ENCODE data around the gene EBI3.
"Not testable (repeated sequence)": the region's sequence is repeated elsewhere in the genome, so short reads cannot be mapped to it uniquely, and the experiment has no call there.

The EBI3 gene

GRCh38 chr19:4229179-4229931 lies at the start of gene EBI3:
Gene EBI3 (plus strand): TSS chr19:4229523. CDS start chr19:4229551, 28 bp downstream.
- Mint-ChIP-seq H3K27ac (no peak within 1 kb of the TSS), H3K4me3 (no peak within 1 kb of the TSS), H3K4me1 (ENCODE audit: low read depth) (peaks cover 7% of the 10 kb centered on the region), H3K27me3 (peaks cover 17% of the 10 kb centered on the region), H3K9me3 (no peaks in the 10 kb centered on the region), H3K36me3 (ENCODE audit: low read depth) (no peaks in the 10 kb centered on the region)
- intact Hi-C loops (cut with micrococcal nuclease): no loop called here

- intact Hi-C loops (cut with micrococcal nuclease): loop anchor here (5.0 to 10.0 kb wide), 3 partner anchors 46 to 194 kb away; partner anchors contain the start of gene EEF2
- Mint-ChIP-seq H3K4me1 (ENCODE audit: low read depth) (peaks cover 45% of the 10 kb centered on the region), H3K27me3 (peaks cover 3% of the 10 kb centered on the region), H3K27ac (peak overlapping the region; percentile 30), H3K4me3 (peak overlapping the region; percentile 45), H3K36me3 (ENCODE audit: low read depth) (peaks cover 61% of the 10 kb centered on the region), H3K9me3 (no peaks in the 10 kb centered on the region)
These were observed 48.2 kb upstream of the EBI3 start for GRCh38 chr19:4181053-4181508.

- H3K27me3 Mint-ChIP-seq: peaks cover 6% of the 10 kb centered on the region
- intact Hi-C loops (cut with micrococcal nuclease): loop anchor here (5.0 to 10.0 kb wide), 3 partner anchors 47 to 195 kb away; partner anchors contain the start of gene EEF2
- peaks cover 53% of the 10 kb centered on the region for H3K4me1 Mint-ChIP-seq (ENCODE audit: low read depth)
- peak within 1 kb of the TSS; percentile 99 for H3K27ac Mint-ChIP-seq
- H3K4me3 Mint-ChIP-seq: peak within 1 kb of the TSS; percentile 99
- peaks cover 49% of the 10 kb centered on the region for H3K36me3 Mint-ChIP-seq (ENCODE audit: low read depth)
- H3K9me3 Mint-ChIP-seq: no peaks in the 10 kb centered on the region
These were observed 47.1 kb upstream of the EBI3 start, which contains the start of the genes ANKRD24 and SIRT6 for GRCh38 chr19:4182084-4182810. Gene ANKRD24 (plus strand): TSS chr19:4182689. CDS start chr19:4186426, 3,737 bp downstream. Gene SIRT6 (minus strand): TSS chr19:4182563. CDS start chr19:4182539, 24 bp downstream.

- peak overlapping the region; percentile 80 for H3K27ac Mint-ChIP-seq
- H3K4me3 Mint-ChIP-seq: peak overlapping the region; percentile 55
- peaks cover 51% of the 10 kb centered on the region for H3K4me1 Mint-ChIP-seq (ENCODE audit: low read depth)
- no peaks in the 10 kb centered on the region for H3K9me3 Mint-ChIP-seq
- H3K36me3 Mint-ChIP-seq (ENCODE audit: low read depth): peaks cover 30% of the 10 kb centered on the region
- H3K27me3 Mint-ChIP-seq: peaks cover 9% of the 10 kb centered on the region
- intact Hi-C loops (cut with micrococcal nuclease): loop anchor here (5.0 to 10.0 kb wide), 3 partner anchors 49 to 197 kb away; partner anchors contain the start of gene EEF2
These were observed 45.2 kb upstream of the EBI3 start for GRCh38 chr19:4183967-4184717.

GRCh38 chr19:4184718-4185352 lies 44.5 kb upstream of the EBI3 start:
- H3K36me3 Mint-ChIP-seq (ENCODE audit: low read depth): peaks cover 23% of the 10 kb centered on the region
- H3K27ac Mint-ChIP-seq: no peak overlapping the region
- H3K4me3 Mint-ChIP-seq: no peak overlapping the region
- intact Hi-C loops (cut with micrococcal nuclease): loop anchor here (5.0 to 10.0 kb wide), 3 partner anchors 50 to 198 kb away; partner anchors contain the start of gene EEF2
- H3K27me3 Mint-ChIP-seq: peaks cover 9% of the 10 kb centered on the region
- no peaks in the 10 kb centered on the region for H3K9me3 Mint-ChIP-seq
- H3K4me1 Mint-ChIP-seq (ENCODE audit: low read depth): peaks cover 44% of the 10 kb centered on the region

GRCh38 chr19:4185413-4186086 lies 43.8 kb upstream of the EBI3 start:
- Mint-ChIP-seq H3K9me3 (no peaks in the 10 kb centered on the region), H3K27me3 (peaks cover 9% of the 10 kb centered on the region), H3K4me1 (ENCODE audit: low read depth) (peaks cover 43% of the 10 kb centered on the region), H3K4me3 (no peak overlapping the region), H3K36me3 (ENCODE audit: low read depth) (peaks cover 16% of the 10 kb centered on the region), H3K27ac (no peak overlapping the region)
- intact Hi-C loops (cut with micrococcal nuclease): loop anchor here (10.0 kb wide), 2 partner anchors 51 to 131 kb away; no protein-coding TSS in a partner anchor

- Mint-ChIP-seq H3K4me3 (no peak overlapping the region), H3K27ac (no peak overlapping the region), H3K36me3 (ENCODE audit: low read depth) (peaks cover 8% of the 10 kb centered on the region), H3K9me3 (no peaks in the 10 kb centered on the region), H3K4me1 (ENCODE audit: low read depth) (peaks cover 36% of the 10 kb centered on the region), H3K27me3 (peaks cover 9% of the 10 kb centered on the region)
- intact Hi-C loops (cut with micrococcal nuclease): loop anchor here (10.0 kb wide), 2 partner anchors 52 to 132 kb away; no protein-coding TSS in a partner anchor
These were observed 43.0 kb upstream of the EBI3 start for GRCh38 chr19:4186087-4186993.

GRCh38 chr19:4187313-4188122 lies 41.8 kb upstream of the EBI3 start:
- intact Hi-C loops (cut with micrococcal nuclease): loop anchor here (10.0 kb wide), 2 partner anchors 53 to 133 kb away; no protein-coding TSS in a partner anchor
- peaks cover 11% of the 10 kb centered on the region for H3K27me3 Mint-ChIP-seq

GRCh38 chr19:4189641-4190040 lies 39.7 kb upstream of the EBI3 start:
- H3K9me3 Mint-ChIP-seq: no peaks in the 10 kb centered on the region
- no peak overlapping the region for H3K4me3 Mint-ChIP-seq
- intact Hi-C loops (cut with micrococcal nuclease): loop anchor here (10.0 kb wide), 2 partner anchors 55 to 135 kb away; no protein-coding TSS in a partner anchor
- no peak overlapping the region for H3K27ac Mint-ChIP-seq
- peaks cover 20% of the 10 kb centered on the region for H3K27me3 Mint-ChIP-seq
- H3K4me1 Mint-ChIP-seq (ENCODE audit: low read depth): peaks cover 14% of the 10 kb centered on the region
- no peaks in the 10 kb centered on the region for H3K36me3 Mint-ChIP-seq (ENCODE audit: low read depth)

More at GRCh38 chr19:4187313-4188122, 41.8 kb upstream of the EBI3 start:
- H3K36me3 Mint-ChIP-seq (ENCODE audit: low read depth): peaks cover under 1% of the 10 kb centered on the region
- H3K27ac Mint-ChIP-seq: no peak overlapping the region
- H3K4me3 Mint-ChIP-seq: no peak overlapping the region
- no peaks in the 10 kb centered on the region for H3K9me3 Mint-ChIP-seq
- H3K4me1 Mint-ChIP-seq (ENCODE audit: low read depth): peaks cover 29% of the 10 kb centered on the region

- H3K4me3 Mint-ChIP-seq; H3K36me3 Mint-ChIP-seq (ENCODE audit: low read depth); H3K4me1 Mint-ChIP-seq (ENCODE audit: low read depth); intact Hi-C loops (cut with micrococcal nuclease); H3K9me3 Mint-ChIP-seq; H3K27ac Mint-ChIP-seq: not testable (repeated sequence)
- H3K27me3 Mint-ChIP-seq: peaks cover 34% of the 10 kb centered on the region
These were observed 36.8 kb upstream of the EBI3 start for GRCh38 chr19:4192537-4192936.

GRCh38 chr19:4194353-4194752 lies 35.0 kb upstream of the EBI3 start:
- intact Hi-C loops (cut with micrococcal nuclease): no loop called here
- Mint-ChIP-seq H3K27me3 (peaks cover 43% of the 10 kb centered on the region), H3K27ac (no peak overlapping the region), H3K36me3 (ENCODE audit: low read depth) (no peaks in the 10 kb centered on the region), H3K9me3 (peaks cover 11% of the 10 kb centered on the region), H3K4me1 (ENCODE audit: low read depth) (peaks cover 5% of the 10 kb centered on the region), H3K4me3 (no peak overlapping the region)
